Body of pancreas (tissue), 4 donors: Measurements from ENCODE around the gene COL5A2.

ENCODE experiments used
- POLR2A ChIP-seq, 3 donors: fragments of 450-650 bp; IDR thresholded peaks; one replicate each; pipeline ENCODE4 v1.6.1; 2016; ENCODE audit warnings: antibody characterized with exemption in 3 of 3, mild to moderate bottlenecking in 2 of 3
- TF ChIP-seq, protein P1 (sequence below), 7 experiments: fragments of 450-650 bp in 4 of 7; fragments of 200-600 bp in 3 of 7; sonication (generic) in 3 of 7; IDR thresholded peaks; one replicate each; pipeline ENCODE4 v1.5.1; 2016 to 2019; ENCODE audit warnings: antibody characterized with exemption in 7 of 7

DNA sequence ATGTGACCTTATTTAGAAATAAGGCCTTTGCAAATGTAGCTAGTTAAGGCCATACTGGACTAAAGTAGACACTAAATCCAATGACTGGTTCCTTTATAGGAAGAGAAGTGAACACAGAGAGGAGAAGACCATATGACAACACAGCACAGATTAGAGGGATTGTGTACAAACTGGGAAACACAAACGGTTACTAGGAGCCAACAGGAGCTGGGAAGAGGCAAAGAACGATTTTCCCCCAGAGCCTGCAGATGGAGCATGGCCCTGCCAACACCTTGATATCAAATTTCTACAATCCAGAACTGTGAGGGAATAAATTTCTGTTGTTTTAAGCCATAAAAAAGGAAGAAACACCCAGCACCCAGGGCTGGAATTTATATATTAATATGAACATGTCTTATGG is 38.7 kb upstream of the COL5A2 start:
- TF ChIP-seq, protein P1, sequence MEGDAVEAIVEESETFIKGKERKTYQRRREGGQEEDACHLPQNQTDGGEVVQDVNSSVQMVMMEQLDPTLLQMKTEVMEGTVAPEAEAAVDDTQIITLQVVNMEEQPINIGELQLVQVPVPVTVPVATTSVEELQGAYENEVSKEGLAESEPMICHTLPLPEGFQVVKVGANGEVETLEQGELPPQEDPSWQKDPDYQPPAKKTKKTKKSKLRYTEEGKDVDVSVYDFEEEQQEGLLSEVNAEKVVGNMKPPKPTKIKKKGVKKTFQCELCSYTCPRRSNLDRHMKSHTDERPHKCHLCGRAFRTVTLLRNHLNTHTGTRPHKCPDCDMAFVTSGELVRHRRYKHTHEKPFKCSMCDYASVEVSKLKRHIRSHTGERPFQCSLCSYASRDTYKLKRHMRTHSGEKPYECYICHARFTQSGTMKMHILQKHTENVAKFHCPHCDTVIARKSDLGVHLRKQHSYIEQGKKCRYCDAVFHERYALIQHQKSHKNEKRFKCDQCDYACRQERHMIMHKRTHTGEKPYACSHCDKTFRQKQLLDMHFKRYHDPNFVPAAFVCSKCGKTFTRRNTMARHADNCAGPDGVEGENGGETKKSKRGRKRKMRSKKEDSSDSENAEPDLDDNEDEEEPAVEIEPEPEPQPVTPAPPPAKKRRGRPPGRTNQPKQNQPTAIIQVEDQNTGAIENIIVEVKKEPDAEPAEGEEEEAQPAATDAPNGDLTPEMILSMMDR (IDR thresholded peaks at IDR 0.05) = no peak
- no peak for TF ChIP-seq POLR2A (IDR thresholded peaks at IDR 0.05)
